Stimulated activated CD4-positive, alpha-beta T cell treated with anti-CD3 and anti-CD28 coated beads, TNF-alpha, amount 100 ng/mL, for 1 hour (primary cell): ENCODE results near the gene CD40LG.

ENCODE experiments used
- DNase-seq, 3 donors: peaks; one replicate each; pipeline ENCODE4 v3.0.0-alpha.2; 2020; ENCODE audit warnings: low read depth in 3 of 3, low spot score in 1 of 3

CD40LG gene

DNA sequence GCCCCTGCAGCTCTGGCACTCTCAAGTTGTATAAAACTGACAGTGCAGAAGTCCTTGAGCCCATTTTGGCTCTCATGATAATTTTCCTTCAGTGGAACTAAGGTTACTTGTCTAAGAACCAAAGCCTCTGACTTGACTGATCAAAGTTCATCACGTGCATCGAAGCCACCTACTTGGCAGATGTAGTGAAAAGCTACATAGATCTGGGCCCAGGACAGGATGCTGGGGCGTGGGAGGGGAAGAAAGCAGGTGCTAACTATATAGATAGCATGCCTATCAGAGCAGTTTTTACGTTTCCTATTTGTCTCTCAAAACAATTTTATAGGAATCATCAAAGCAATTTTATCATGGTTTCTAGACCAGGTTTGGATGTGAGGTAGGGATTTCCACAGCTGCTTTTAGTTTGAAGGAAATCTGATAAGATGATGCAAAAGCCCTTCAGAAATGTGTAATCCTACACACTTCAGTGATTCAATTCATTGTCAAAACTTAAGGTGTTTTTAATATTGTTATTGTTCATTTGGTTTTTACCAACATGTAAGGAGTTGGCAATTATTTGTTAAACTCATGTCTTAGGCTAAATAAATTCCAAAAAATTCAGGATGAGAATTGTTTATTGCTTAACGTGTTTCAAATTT, 1.2 kb upstream of the CD40LG start:
- peak in 1 of 3 donors; percentile 23 for DNase-seq

- no peak for DNase-seq
Measured at GRCh38 chrX:136650811-136651210, 2.9 kb downstream of the CD40LG start.

DNA sequence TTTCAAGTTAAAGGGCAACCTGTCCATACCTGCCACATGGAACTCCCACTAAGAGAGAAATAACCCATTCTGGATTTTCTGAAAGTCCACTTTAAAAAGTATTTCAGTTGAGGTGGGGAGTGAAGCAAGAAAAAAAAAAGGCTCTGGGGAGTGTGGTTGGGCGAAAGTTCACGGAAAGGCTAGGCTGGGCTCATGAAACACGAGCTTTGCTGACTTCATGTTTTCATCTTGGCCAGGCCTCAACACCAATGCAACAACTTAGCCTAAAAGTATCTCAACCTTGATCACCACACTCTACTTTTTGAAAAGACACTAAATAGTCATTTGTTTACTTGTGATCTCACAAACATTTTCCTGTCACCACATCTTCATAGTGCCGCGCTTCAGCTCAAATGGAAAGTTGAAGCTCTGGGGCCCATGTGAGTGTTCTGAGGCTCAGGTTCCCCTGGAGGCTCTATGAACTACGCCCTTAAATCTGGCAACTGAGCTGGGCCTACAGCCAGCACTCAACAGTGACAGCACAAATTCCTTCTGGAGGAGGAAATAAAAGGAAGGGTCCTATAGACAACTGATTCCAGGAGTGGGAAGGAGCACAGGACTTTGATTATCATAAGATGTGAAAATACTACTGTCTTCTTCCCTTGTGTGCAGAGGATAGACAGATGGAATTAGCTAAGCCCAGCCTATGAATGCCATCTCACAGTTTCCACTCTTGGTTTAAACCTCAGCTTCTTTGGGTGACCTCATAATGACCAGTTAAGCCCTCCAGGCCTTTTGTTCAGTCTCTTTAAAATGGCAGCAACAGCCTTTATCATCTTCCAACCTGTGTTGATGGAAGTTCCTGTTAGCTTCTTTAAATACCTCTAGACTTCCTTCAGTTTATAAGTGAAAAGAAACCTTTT, 5.1 kb downstream of the CD40LG start:
- no peak for DNase-seq

DNA sequence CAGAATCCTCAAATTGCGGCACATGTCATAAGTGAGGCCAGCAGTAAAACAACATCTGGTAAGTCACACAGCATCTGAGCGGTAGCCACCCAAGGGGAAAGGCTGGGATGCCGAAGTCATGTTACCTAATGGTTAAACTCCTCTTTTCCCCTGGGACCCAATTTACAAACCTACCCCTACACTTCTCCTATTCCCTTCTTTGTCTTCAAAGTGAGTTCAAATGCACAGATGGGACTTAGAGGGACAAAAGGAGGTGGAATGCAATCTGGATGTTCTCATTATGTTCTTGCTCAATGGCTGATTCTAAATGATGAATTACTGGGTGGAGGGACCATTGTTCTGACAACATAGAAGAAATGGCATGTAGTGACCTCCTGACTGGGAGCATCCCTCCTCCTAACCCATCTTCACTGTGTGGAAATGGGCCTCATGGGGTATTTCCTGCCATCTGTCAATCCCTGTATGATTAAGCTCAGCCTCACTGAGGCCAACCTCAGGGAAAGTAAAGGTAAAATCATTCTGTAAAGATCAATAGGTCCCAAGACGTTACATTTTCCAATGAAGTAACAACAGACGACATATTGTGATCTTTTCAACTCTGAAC, 8.5 kb downstream of the CD40LG start:
- DNase-seq = no peak

DNA sequence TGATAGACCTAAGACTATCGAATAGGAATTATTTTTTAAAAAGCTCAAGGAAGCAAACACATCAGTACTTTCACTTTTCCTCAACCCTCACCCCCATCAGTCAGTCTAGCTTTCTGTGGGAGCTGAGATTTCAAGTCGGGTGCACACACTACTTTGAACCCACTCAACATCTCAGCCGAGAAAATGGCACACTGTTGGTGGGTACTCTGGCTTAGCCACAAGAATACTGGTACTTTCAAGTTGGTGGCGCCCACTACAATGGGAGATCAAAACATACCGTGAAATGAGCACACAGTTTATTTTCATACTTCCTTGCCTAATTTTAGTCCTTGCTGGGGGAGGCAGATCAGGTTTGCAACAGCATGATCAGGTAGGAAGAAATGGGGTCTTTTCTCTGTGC, 10.2 kb downstream of the CD40LG start:
- no peak for DNase-seq

GRCh38 chrX:136659174-136659573, 11.2 kb downstream of the CD40LG start:
- DNase-seq = no peak

DNA sequence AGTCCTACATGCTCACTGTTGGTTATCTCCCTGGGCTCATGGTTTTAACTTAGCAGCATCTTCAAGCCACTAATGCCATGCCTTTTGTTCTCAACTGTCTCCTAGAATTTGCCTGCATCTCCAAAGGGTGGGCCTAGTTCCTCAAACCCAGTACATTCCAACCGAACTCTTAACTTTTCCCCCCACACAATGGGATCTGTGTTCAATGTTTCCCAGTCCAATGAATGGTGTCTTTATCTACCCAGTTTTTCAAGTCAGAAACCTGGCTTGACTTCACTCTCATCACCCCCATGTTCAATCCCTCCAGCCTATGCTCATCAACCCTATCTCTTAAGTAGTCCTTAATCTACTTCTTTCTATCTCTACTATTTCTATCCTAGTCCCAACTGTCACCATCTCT, 12.9 kb downstream of the CD40LG start:
- DNase-seq = no peak

- no peak for DNase-seq
Measured at GRCh38 chrX:136662104-136662503, 14.1 kb downstream of the CD40LG start.

DNA sequence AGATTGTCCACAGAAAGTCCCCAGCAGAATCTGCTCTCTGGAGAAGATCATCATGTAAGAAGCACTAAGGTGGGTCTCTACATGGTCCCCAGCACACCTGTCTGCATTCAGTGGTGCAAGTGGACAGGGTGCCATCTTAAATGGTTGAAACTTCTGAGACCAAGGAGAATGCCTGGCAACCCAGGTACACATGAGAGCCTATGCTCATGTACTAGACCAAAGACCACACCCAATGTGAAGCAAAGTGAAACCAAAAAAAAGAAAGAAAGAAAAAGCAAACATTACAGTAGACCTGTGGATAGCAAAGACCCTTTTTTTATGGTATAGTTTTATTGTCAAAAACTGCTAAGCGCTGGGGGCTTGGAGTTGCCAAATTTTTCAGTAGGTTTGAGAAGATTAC, 15.0 kb downstream of the CD40LG start:
- DNase-seq = no peak

DNA sequence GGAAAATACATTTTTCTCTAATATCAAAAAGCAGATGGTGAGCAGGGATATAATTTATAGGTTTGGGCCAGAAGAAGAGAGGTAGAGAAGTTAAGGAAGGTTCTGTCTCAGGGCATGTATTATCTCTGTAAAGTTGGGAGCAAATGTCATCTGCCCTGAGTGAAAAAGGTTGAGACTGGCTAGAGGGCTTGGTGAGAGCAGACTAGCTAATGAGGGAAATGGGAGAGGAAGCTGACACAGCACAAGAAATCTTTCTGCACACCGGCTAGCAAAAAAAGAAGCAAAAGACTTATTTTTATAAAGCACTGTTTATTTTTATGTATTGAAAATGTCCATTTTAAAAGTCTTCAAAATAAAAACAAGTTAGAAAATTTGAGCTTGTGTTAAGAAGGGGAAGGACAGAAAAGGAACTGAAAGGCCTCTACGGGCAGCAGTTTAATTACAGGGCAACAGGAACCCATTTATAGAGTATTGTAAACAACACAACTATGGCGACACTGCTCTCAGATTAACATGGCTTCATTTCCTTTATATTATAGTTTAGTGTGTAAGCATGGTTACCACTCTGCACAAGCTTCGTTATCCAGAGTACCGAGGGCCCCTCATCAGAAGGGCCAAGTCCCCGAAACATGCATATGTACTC, 17.4 kb downstream of the CD40LG start:
- DNase-seq = no peak

DNA sequence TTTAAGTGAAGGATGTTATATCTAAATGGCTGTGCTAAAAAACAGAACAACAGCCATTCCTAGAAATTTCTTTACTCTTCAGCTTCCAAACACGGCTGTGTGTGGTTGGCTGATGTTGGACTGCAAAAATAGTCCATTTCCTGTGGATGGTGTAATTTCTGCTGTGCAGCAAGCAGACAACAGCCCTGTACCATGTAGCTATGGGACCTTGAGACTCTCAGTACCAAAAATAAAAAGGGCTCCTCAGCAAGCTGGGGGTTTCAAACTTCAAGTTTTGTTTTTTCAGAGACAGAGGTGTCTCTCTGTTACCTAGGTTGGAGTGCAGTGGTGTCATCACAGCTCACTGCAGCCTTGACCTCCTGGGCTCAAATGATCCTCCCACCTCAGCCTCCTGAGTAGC, 18.1 kb downstream of the CD40LG start:
- no peak for DNase-seq

DNA sequence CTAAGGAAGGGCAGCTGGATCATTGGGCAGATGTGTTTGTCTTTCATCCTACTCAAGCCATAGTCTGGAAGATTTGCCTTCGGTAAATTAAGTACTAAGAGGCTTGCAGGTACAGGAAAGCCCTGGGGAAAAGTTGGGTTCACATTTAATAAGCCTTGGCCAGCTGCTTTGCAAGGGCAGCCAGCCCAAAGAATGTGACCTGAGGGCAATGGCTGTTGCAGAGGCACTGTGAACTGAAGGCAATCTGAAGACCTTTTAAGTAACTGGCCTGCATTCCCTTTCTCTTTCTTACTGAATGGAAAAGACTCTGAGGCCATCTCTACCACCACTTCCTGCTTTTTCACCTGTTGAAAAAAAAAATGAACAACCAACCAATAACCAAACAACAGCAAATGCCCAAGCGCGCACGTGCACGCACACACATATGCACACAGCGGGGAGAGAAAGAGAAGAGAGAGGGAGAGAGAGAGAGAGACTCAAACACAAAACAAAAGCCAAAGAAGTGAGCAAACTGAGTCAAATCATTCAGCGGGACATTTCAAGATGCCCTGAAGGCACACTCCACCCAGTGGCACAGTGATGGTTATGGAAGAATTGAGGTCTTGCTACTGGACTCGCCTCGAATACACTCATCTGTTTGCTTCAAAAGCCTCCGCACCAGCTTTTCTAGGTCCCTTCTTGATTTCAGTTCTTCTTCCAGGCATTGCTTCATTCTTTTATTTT, 19.6 kb downstream of the CD40LG start:
- no peak for DNase-seq

GRCh38 chrX:136671006-136671610, 23.1 kb downstream of the CD40LG start:
- no peak for DNase-seq

DNA sequence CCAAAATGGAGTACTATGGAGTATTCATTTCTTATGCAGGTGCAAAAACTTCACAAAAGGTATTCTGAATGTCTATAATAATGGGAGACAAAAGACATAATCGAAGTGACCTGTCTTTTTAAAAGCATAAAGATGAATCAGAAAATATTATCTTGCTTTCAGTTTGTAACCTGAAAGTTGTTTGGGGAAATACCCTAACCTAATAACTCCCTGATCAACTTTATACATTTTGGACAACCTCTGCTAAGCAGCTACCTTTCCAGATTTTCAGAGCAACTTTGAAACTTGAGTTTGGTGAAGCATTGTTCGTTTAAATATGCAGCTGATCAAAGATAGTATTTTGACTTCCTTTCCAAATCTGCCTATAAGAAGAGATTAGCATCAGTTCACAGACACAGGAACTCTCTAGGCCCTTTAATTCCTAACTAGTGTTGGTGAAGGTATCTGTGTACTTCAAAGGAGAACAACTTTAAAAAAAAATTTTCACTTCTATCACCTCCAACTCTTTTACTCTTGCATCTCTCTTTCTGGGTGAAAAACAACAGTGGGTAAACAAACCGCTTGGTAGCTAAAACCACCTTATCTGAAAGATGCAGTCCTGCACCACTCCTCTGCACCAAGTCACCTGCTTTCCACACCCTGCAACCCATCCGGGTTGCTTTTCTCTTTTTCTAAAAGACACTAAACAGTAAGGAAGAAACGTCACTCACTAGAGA, 26.5 kb downstream of the CD40LG start:
- DNase-seq = no peak

GRCh38 chrX:136679531-136679930, 31.6 kb downstream of the CD40LG start:
- no peak for DNase-seq

DNA sequence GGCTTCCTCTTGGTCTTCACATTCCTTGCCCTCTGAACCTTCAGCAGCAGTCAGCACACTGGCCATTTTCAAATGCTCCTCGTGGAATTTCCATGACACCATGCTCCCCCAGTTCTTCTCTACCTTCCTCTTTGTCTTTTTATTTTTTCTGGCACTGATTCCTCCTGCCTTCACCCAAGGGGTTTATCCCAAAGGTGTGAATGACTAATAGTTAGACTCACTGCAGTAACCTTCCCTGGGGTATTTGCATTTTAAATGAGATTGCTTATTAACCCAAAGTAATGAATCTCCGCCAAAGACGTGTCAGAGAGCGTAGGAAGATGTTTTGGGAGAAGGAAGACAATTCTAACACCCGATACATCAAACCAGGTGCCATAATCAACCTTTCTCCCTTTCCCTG, 36.2 kb downstream of the CD40LG start:
- no peak for DNase-seq

- no peak for DNase-seq
Measured at GRCh38 chrX:136687457-136687856, 39.5 kb downstream of the CD40LG start.

- DNase-seq = no peak
Measured at GRCh38 chrX:136689436-136689835, 41.5 kb downstream of the CD40LG start.

DNA sequence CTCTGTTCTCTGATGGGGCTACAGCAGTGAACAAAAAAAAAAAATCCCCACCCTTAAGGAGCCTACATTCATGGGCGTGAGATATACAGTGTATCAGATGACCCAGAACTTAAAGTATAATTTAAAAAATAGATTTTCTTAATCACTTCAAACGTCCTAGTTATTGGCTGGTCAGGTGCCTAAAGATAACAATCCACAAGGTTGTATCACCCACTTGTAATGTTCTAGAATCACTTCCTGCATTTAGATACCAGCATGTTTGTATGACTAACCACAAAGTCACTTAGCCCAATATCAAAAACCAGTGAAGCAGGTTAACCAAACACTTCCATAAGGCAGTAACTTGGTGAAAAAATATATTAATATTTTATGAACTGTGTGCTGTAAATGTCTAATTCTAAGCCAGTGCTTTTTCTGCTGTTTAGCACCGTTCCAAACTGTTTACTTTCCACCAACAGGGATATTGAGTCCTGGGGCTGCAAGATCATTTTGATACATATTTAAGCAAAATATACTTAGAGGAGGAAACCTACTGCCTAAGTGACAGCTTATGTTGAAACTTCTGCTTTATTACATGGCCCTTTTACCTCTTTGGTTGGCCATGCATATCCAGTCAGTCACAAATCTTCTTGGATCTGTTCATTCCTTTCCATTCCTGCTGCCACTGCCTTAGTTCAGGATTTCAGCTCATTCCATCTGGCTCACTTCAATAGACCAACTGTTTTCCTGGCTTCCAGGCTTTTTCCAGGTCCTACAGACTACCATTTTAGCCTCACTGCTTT, 43.3 kb downstream of the CD40LG start:
- no peak for DNase-seq
